Vagina (tissue), 2 donors: Measurements from ENCODE around the gene WDFY3. TPM values are rescaled to one million over a fixed set of nuclear protein-coding genes. Genes with fewer than 3 reads are reported as not detected.

Experiments
- DNase-seq, 2 donors: peaks; one replicate each; pipeline ENCODE4 v3.0.0-alpha.2; 2017; ENCODE audit errors: extremely low spot score in 2 of 2
- H3K27ac ChIP-seq: fragments of 200-600 bp; sonication (generic); one replicate; pipeline ENCODE4 v1.5.1; 2019
- H3K27me3 ChIP-seq: fragments of 200-600 bp; sonication (generic); one replicate; pipeline ENCODE4 v1.5.1; 2019
- H3K36me3 ChIP-seq, 2 donors: fragments of 200-600 bp; sonication (generic); one replicate each; pipeline ENCODE4 v1.5.1; 2017 to 2019
- H3K4me1 ChIP-seq: fragments of 200-600 bp; sonication (generic); one replicate; pipeline ENCODE4 v1.5.1; 2019
- H3K4me3 ChIP-seq, 2 donors: fragments of 200-600 bp; sonication (generic); 1 replicate in 1 of 2; 2 replicates in 1 of 2; pipeline ENCODE4 v1.5.1; 2016 to 2019
- H3K9me3 ChIP-seq: fragments of 200-600 bp; sonication (generic); one replicate; pipeline ENCODE4 v1.5.1; 2019
- POLR2A ChIP-seq, 2 donors: fragments of 450-650 bp; IDR thresholded peaks; one replicate each; pipeline ENCODE4 v1.6.1; 2017; ENCODE audit warnings: antibody characterized with exemption in 2 of 2, mild to moderate bottlenecking in 2 of 2, moderate library complexity in 2 of 2
- POLR2AphosphoS5 ChIP-seq, 2 donors: sonication (generic); formaldehyde crosslinking; IDR thresholded peaks; one replicate each; pipeline ENCODE4 v1.9.0; 2017; ENCODE audit warnings: antibody characterized with exemption in 2 of 2, mild to moderate bottlenecking in 2 of 2, low read depth in 1 of 2; ENCODE audit not compliant: insufficient read depth in 1 of 2
- intact Hi-C: fragments of 100-400 bp; cut with DNase I; formaldehyde crosslinking; loops from one replicate; pipeline ENCODE4 v1.15.1; 2023
- total RNA-seq: library from RNA; depleted of rRNA; stranded (reverse); fragments of >200 nt; gene quantifications from one replicate; pipeline ENCODE4 v1.2.3, GENCODE V29; 2016
- TF ChIP-seq, protein P1 (sequence below), 3 experiments: fragments of 450-650 bp in 2 of 3; fragments of 200-600 bp in 1 of 3; sonication (generic) in 1 of 3; IDR thresholded peaks; one replicate each; pipeline ENCODE4 v1.5.1; 2017 to 2019; ENCODE audit warnings: antibody characterized with exemption in 3 of 3, mild to moderate bottlenecking in 2 of 3, moderate library complexity in 2 of 3

The WDFY3 gene, protein sequence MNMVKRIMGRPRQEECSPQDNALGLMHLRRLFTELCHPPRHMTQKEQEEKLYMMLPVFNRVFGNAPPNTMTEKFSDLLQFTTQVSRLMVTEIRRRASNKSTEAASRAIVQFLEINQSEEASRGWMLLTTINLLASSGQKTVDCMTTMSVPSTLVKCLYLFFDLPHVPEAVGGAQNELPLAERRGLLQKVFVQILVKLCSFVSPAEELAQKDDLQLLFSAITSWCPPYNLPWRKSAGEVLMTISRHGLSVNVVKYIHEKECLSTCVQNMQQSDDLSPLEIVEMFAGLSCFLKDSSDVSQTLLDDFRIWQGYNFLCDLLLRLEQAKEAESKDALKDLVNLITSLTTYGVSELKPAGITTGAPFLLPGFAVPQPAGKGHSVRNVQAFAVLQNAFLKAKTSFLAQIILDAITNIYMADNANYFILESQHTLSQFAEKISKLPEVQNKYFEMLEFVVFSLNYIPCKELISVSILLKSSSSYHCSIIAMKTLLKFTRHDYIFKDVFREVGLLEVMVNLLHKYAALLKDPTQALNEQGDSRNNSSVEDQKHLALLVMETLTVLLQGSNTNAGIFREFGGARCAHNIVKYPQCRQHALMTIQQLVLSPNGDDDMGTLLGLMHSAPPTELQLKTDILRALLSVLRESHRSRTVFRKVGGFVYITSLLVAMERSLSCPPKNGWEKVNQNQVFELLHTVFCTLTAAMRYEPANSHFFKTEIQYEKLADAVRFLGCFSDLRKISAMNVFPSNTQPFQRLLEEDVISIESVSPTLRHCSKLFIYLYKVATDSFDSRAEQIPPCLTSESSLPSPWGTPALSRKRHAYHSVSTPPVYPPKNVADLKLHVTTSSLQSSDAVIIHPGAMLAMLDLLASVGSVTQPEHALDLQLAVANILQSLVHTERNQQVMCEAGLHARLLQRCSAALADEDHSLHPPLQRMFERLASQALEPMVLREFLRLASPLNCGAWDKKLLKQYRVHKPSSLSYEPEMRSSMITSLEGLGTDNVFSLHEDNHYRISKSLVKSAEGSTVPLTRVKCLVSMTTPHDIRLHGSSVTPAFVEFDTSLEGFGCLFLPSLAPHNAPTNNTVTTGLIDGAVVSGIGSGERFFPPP (N-terminal part only)
- 67.8 TPM for total RNA-seq

DNA sequence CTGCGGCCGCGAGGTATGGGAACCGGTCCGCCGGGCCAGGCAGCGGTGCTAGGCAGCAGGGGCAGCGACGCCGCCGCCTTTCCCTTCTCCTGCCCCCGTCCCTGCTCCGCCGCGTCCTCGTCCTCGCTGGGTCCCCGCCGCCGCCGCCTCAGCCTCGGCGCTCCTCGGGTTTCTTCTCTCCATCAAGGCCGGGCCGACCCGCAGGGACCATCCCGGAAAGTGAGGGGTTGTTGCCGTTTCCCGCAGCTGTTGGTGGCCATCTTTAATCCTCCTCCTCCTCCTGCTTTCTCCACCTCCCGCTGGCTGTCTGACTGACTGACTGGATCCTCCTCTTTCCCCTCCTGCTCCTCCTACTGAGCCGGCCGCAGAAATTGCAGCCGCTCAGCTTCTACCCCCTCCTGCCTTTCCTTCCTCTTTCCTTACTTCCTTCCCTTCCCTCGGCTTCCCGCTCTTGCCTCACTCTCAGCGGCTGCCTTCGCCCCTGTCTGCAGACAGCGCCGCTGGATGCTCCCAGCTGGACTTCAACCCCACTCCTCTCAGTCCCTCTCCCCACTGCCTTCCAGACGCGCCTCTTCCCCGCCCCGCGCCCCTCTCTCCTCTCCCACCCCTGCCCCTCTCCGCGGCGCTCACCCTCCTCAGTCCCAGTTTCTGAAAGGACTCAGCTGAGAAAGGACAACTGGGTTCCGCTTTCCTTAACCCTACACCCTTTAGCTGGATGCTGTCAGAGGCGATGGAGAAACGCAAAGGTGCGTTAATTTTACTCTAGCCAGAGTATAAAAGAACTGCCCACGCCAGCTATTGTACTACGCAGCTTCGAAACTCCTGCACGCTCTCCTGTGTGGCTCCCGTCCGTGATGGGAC is at the start of gene WDFY3:
WDFY3 (minus strand) TSS at position 309 of the 861 bp plus-strand sequence. CDS start 106,099 bp downstream, outside the sequence.
- peaks cover 22% of the 10 kb centered on the region for H3K4me1 ChIP-seq
- no peaks in the 10 kb centered on the region for H3K27me3 ChIP-seq
- intact Hi-C loops, result loop anchor here (2.0 kb wide), 1 partner anchor 218 kb away; no protein-coding TSS in a partner anchor
- TF ChIP-seq, protein P1, sequence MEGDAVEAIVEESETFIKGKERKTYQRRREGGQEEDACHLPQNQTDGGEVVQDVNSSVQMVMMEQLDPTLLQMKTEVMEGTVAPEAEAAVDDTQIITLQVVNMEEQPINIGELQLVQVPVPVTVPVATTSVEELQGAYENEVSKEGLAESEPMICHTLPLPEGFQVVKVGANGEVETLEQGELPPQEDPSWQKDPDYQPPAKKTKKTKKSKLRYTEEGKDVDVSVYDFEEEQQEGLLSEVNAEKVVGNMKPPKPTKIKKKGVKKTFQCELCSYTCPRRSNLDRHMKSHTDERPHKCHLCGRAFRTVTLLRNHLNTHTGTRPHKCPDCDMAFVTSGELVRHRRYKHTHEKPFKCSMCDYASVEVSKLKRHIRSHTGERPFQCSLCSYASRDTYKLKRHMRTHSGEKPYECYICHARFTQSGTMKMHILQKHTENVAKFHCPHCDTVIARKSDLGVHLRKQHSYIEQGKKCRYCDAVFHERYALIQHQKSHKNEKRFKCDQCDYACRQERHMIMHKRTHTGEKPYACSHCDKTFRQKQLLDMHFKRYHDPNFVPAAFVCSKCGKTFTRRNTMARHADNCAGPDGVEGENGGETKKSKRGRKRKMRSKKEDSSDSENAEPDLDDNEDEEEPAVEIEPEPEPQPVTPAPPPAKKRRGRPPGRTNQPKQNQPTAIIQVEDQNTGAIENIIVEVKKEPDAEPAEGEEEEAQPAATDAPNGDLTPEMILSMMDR (IDR thresholded peaks at IDR 0.05), result peak in 1 of 3 experiments; percentile 9
- TF ChIP-seq POLR2AphosphoS5 (IDR thresholded peaks at IDR 0.05; ENCODE audit: insufficient read depth in 1 of 2, low read depth in 1 of 2) (peak; percentile 54 to 86), POLR2A (IDR thresholded peaks at IDR 0.05) (peak in 1 of 2 donors; percentile 49)
- peak in 1 of 2 donors; percentile 95 for DNase-seq
- H3K4me3 ChIP-seq, result peak within 1 kb of the TSS; percentile 91
- peak within 1 kb of the TSS; percentile 94 for H3K27ac ChIP-seq
- H3K36me3 ChIP-seq, result no peaks in the 10 kb centered on the region
- H3K9me3 ChIP-seq, result no peaks in the 10 kb centered on the region

DNA sequence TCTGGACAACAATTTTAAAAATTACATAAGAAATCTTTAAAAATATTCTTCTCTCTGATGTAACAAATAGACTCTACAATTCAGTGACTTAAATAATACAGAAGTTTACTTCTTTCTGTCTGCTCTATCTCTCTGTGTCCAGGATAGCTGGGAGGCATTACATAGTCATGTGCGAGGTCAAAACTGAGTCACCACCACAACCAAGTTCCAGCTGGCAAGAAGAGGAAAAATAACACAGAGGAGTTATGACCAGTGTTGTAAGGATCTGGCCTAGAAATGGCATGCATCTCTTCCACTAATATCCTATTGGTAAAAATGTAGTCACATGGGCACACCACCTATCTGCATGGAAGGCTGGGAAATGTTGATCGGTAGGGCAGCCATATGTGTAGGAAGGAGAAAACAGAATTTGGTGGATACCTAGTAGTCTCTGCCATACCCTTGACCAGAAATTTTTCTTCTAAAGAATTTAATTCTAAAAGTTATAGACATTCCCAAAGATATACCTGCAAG is 39.4 kb upstream of the WDFY3 start:
- no peaks in the 10 kb centered on the region for H3K4me1 ChIP-seq
- no peak overlapping the region for H3K4me3 ChIP-seq
- no peaks in the 10 kb centered on the region for H3K36me3 ChIP-seq
- no peak for DNase-seq
- H3K27ac ChIP-seq, result no peak overlapping the region
- H3K27me3 ChIP-seq, result no peaks in the 10 kb centered on the region
- intact Hi-C loops, result no loop called here
- TF ChIP-seq, protein P1 (IDR thresholded peaks at IDR 0.05), result no peak
- no peak for TF ChIP-seq POLR2AphosphoS5 (IDR thresholded peaks at IDR 0.05; ENCODE audit: insufficient read depth in 1 of 2, low read depth in 1 of 2)
- TF ChIP-seq POLR2A (IDR thresholded peaks at IDR 0.05), result no peak
- H3K9me3 ChIP-seq, result no peaks in the 10 kb centered on the region

DNA sequence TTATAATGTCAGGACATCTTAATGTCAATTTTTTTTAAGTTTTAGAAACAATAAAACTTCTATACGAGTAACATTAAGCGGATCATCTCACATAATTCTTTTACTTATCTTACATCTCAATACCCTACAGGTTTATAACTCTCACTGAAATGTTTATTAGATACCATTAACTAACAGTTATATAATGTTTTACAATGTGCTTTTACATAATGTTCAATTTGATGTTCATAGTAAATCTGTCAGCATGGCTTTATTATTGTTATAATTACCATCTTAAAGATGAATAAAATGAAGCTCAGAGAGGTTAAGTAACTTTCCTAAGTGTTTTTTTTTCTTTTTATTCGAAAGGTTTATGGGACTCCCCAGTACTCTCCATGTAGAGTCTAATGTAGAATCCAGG is 33.9 kb upstream of the WDFY3 start:
- TF ChIP-seq, protein P1 (IDR thresholded peaks at IDR 0.05), result no peak
- TF ChIP-seq POLR2A (IDR thresholded peaks at IDR 0.05), result no peak
- no peak for TF ChIP-seq POLR2AphosphoS5 (IDR thresholded peaks at IDR 0.05; ENCODE audit: insufficient read depth in 1 of 2, low read depth in 1 of 2)
- Histone ChIP-seq H3K27me3 (no peaks in the 10 kb centered on the region), H3K36me3 (no peaks in the 10 kb centered on the region), H3K9me3 (no peaks in the 10 kb centered on the region), H3K27ac (no peak overlapping the region), H3K4me1 (no peaks in the 10 kb centered on the region), H3K4me3 (no peak overlapping the region)
- intact Hi-C loops, result no loop called here
- no peak for DNase-seq

DNA sequence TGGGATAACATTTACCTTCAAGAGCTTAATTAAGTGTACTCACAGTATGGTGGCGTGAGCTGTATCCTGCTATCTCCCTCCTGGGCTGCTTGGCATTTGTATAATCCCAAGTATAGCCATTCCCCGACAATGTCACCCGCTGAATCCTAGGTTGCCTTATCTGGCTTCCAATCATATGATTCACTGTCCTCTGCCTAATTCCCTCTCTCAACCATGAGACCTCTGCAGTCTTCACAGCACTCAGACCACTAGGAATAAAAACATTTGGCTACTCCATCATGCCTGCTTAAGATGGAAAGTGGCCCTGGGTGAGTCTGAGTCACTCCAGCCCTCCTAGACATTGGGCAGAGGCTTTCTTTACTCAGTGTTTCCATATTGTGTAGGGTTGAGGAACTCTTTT is 28.9 kb upstream of the WDFY3 start:
- Histone ChIP-seq H3K27ac (no peak overlapping the region), H3K36me3 (no peaks in the 10 kb centered on the region)

More for the DNA sequence above, 28.9 kb upstream of the WDFY3 start:
- H3K4me1 ChIP-seq, result no peaks in the 10 kb centered on the region
- no peaks in the 10 kb centered on the region for H3K9me3 ChIP-seq
- no peaks in the 10 kb centered on the region for H3K27me3 ChIP-seq
- no peak overlapping the region for H3K4me3 ChIP-seq
- intact Hi-C loops, result no loop called here
- TF ChIP-seq POLR2AphosphoS5 (IDR thresholded peaks at IDR 0.05; ENCODE audit: insufficient read depth in 1 of 2, low read depth in 1 of 2) (no peak), POLR2A (IDR thresholded peaks at IDR 0.05) (no peak)
- TF ChIP-seq, protein P1 (IDR thresholded peaks at IDR 0.05), result no peak
- DNase-seq, result no peak
